SU-DHL-6 (cell line): ENCODE measurements around the gene MAP4K2.

Source experiments
- EZH2phosphoT487 ChIP-seq: fragments of 200-600 bp; sonication (generic), shearing (Covaris generic); conservative IDR thresholded peaks from 2 replicates; pipeline ENCODE4 v1.6.1; 2018; ENCODE audit warnings: mild to moderate bottlenecking, antibody characterized with exemption, low read length, moderate library complexity, mixed read lengths
- TF ChIP-seq, protein P1 (sequence below): fragments of 200-600 bp; sonication (generic); IDR thresholded peaks from one replicate; pipeline ENCODE4 v1.5.1; 2017; ENCODE audit warnings: antibody characterized with exemption, mild to moderate bottlenecking, low read length, moderate library complexity; ENCODE audit not compliant: insufficient read depth, poor library complexity, severe bottlenecking

DNA sequence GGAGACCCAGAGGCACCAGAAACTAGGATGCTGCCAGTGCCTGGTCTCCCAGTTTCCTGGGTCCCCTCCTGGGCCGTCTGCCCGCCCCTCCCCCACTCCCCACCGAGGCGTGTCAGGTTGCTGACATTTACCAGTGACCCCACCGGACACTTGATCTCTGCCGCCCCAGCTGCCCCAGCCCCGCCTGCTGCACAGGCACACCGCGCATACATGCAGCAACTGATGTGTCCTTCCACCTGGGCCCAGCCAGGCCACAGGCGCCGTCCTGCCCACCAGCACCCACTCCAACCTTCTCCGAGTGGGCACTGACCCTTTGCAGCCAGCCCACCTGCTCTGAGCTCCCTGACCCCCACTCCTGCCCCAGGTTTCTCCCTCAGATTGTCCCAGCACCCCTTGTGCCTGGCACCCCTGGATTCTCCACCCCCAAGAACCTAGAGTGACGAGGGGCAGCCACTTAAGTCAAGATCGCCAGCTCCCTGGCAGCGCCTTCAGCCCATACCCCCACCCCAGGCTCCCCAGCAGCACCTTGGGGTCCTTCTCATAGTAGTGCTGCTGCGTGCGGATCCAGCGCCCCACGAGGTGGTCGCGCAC lies 43.8 kb downstream of the MAP4K2 start:
- TF ChIP-seq, protein P1, sequence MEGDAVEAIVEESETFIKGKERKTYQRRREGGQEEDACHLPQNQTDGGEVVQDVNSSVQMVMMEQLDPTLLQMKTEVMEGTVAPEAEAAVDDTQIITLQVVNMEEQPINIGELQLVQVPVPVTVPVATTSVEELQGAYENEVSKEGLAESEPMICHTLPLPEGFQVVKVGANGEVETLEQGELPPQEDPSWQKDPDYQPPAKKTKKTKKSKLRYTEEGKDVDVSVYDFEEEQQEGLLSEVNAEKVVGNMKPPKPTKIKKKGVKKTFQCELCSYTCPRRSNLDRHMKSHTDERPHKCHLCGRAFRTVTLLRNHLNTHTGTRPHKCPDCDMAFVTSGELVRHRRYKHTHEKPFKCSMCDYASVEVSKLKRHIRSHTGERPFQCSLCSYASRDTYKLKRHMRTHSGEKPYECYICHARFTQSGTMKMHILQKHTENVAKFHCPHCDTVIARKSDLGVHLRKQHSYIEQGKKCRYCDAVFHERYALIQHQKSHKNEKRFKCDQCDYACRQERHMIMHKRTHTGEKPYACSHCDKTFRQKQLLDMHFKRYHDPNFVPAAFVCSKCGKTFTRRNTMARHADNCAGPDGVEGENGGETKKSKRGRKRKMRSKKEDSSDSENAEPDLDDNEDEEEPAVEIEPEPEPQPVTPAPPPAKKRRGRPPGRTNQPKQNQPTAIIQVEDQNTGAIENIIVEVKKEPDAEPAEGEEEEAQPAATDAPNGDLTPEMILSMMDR = no peak
- no peak for TF ChIP-seq EZH2phosphoT487
